Naive B cell (primary cell): ENCODE measurements around the gene WHRN. TPM values are rescaled to one million over a fixed set of nuclear protein-coding genes. Genes with fewer than 3 reads are reported as not detected.

ENCODE experiments used
- ATAC-seq, 2 donors: fragments of 150-1000 bp; cut with Tn5 transposase; 2 replicates each; pipeline ENCODE4 v1.10.0; 2021; ENCODE audit warnings: low read depth in 2 of 2, mild to moderate bottlenecking in 2 of 2, moderate library complexity in 2 of 2
- DNase-seq: peaks from one replicate; pipeline ENCODE4 v3.0.0; 2022
- H3K27ac Mint-ChIP-seq, 6 donors: one replicate each; pipeline ENCODE4 v1.8.0; 2020 to 2022; ENCODE audit warnings: mild to moderate bottlenecking in 6 of 6, mixed read lengths in 6 of 6, moderate library complexity in 5 of 6, inconsistent platforms in 2 of 6
- H3K27me3 Mint-ChIP-seq, 3 donors: one replicate each; pipeline ENCODE4 v1.8.0; 2021 to 2022; ENCODE audit warnings: mixed read lengths in 3 of 3, mild to moderate bottlenecking in 1 of 3
- H3K36me3 Mint-ChIP-seq, 2 donors: one replicate each; pipeline ENCODE4 v1.8.0; 2020 to 2022; ENCODE audit warnings: mixed read lengths in 2 of 2, inconsistent platforms in 1 of 2, mild to moderate bottlenecking in 1 of 2
- H3K4me1 Mint-ChIP-seq, 3 donors: one replicate each; pipeline ENCODE4 v1.8.0; 2020 to 2022; ENCODE audit warnings: mixed read lengths in 3 of 3, inconsistent platforms in 1 of 3, mild to moderate bottlenecking in 1 of 3, moderate library complexity in 1 of 3
- H3K4me3 Mint-ChIP-seq, 8 donors: one replicate each; pipeline ENCODE4 v1.8.0; 2020 to 2022; ENCODE audit warnings: mild to moderate bottlenecking in 8 of 8, mixed read lengths in 8 of 8, moderate library complexity in 8 of 8, inconsistent platforms in 2 of 8
- H3K9me3 Mint-ChIP-seq, 7 donors: one replicate each; pipeline ENCODE4 v1.8.0; 2020 to 2022; ENCODE audit warnings: mixed read lengths in 7 of 7, mild to moderate bottlenecking in 5 of 7, inconsistent platforms in 2 of 7, moderate library complexity in 1 of 7
- polyA plus RNA-seq, 6 donors: library from polyadenylated mRNA; unstranded; fragments of 300-500 nt; fragmentation: Illumina TruSeq; gene quantifications; one replicate each; pipeline ENCODE4 v1.2.3, GENCODE V29; 2021; ENCODE audit warnings: low read depth in 6 of 6

The WHRN gene
- polyA plus RNA-seq, 6 donors from 2014 or later: 0.27 to 2.0 (median 0.95) TPM

DNA sequence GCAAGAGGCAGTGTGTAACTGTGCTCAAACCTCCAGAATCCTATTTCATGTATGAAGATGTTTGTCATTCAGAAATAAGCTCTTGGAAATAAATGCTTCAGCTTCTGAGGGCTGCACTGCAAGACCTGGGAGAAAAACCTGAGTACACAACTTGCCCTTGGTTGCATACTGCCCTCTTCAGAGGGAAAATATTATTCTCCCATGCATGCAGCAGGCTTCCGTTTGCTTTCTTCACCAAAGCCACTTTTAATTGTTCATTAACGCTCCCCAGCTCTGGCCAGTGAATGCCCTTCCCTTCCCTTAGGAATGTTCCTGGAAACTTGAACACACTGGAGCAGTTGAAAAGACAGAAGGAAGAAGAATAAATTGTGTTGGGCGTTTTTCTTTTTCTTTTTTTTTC, 2.5 kb upstream of the WHRN start:
- peaks cover 12 to 39% (median 19%) of the 10 kb centered on the region in 3 donors for H3K27me3 Mint-ChIP-seq
- H3K4me1 Mint-ChIP-seq: peaks cover 10 to 35% (median 35%) of the 10 kb centered on the region in 3 donors
- H3K4me3 Mint-ChIP-seq: peak overlapping the region in 1 of 8 donors; percentile 89
- H3K9me3 Mint-ChIP-seq: no peaks in the 10 kb centered on the region
- ATAC-seq (peak in 1 of 2 donors; percentile 11), DNase-seq (peak; percentile 39)
- H3K27ac Mint-ChIP-seq: peak overlapping the region in 3 of 6 donors; percentile 40 to 91 (median 73)
- no peaks in the 10 kb centered on the region for H3K36me3 Mint-ChIP-seq

DNA sequence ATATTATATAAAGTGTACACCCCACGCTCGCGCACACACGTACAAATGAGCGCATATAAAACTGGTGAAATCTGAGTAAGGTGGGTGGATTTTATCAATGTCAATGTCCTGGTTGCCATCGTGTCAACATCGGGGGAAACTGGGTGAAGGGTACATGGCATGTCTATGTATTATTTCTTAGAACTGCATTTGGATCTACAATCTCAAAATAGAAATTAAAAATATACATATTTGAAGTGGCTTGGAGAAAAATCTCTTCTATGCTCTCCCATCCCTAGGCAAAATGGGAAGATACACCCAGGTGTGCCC, 763 bp upstream of the WHRN start:
- H3K4me1 Mint-ChIP-seq: peaks cover 14 to 43% (median 33%) of the 10 kb centered on the region in 3 donors

DNA sequence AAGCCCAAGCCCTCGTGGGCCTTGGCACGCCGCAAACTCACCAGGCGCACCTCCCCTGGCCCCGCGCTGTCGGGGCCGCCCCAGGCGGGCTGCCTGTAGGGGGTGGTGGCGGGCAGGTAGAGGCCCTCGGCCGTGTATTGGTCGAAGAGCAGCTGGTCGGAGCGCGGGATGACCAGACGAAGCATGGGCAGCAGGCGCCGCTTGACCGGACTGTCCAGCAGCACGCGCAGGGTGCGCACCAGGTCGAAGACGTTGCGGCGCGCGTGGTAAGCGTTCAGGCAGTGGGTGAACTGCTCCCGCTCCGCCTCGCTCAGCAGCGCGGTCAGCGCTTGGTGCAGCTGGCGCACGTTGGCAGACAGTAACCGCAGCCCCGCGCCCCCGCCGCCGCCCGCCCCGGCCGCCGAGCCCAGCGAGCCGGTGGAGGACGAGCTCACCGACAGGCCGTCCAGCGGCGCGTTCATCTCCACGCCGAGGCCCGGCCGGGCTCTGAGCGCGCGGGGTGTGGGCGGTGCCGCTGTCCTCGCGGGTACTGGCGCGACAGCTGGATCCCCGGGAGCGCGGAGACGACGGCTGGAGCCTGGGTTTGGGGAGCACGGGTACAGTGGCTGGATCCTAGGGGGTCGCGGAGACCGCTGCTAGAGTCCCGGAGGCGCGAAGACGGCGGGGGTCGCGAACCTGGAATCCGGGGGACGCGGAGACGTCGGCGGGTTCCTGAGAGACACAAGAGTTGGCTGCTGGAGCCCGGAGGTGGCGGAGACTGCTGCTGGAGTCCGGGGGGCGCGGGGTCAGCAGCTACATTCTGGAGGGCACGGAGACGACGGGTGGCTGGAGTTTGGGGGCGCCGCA, 709 bp downstream of the WHRN start:
- Mint-ChIP-seq H3K36me3 (no peaks in the 10 kb centered on the region), H3K27ac (peak overlapping the region; percentile 27 to 96 (median 90)), H3K4me1 (peaks cover 14 to 43% (median 33%) of the 10 kb centered on the region in 3 donors), H3K4me3 (peak overlapping the region; percentile 84 to 93 (median 88)), H3K9me3 (no peaks in the 10 kb centered on the region), H3K27me3 (peaks cover 8 to 13% (median 9%) of the 10 kb centered on the region in 3 donors)
- ATAC-seq (peak; percentile 8 to 20), DNase-seq (peak; percentile 54)

More for the DNA sequence above, 763 bp upstream of the WHRN start:
- Mint-ChIP-seq H3K9me3 (no peaks in the 10 kb centered on the region), H3K36me3 (no peaks in the 10 kb centered on the region), H3K27me3 (peaks cover 12 to 23% (median 19%) of the 10 kb centered on the region in 3 donors), H3K4me3 (peak overlapping the region; percentile 85 to 93 (median 89)), H3K27ac (peak overlapping the region; percentile 82 to 97 (median 96))
- ATAC-seq (no peak), DNase-seq (no peak)

DNA sequence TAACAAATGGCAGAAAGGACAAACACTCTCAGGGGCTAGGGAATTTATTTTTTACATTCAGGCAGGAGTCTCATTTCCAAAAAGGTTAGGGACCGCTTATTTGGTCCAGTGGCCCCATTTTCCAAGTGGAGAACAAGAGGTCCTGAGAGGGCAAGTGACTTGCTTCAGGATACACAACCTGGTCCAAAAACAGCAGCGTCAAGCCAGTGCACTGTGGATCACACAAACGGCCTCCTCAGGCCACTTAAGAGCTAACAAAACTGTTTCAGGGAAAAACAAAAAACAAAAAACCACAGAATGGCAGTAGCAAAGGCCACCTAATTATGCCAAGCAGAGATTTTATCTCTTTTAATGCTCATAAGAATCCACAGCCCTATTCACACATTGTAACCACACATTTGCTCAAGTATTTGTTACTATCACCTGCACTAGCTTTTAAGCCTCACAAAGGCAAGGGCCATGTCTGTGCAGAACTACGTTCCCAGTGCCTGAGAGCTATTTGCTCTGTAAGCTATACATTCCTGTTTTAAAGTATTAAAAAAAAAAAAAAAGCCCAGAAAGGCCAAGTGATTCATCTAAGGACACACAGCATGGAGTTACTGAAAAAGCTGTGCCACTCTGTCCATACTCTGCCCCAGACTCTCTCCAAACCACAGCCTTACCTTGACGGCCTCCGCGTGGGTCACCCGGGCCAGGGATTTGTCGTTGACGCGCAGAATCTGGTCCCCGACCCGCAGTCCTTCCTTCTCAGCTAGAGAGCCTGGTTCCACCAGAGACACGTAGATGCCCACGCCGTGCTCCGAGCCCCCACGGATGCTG, 1.5 kb downstream of the WHRN start:
- Mint-ChIP-seq H3K27ac (peak overlapping the region; percentile 44 to 94 (median 82)), H3K36me3 (no peaks in the 10 kb centered on the region), H3K27me3 (peaks cover 0 to 5% (median under 1%) of the 10 kb centered on the region in 3 donors), H3K4me1 (peaks cover 14 to 43% (median 33%) of the 10 kb centered on the region in 3 donors), H3K9me3 (no peaks in the 10 kb centered on the region), H3K4me3 (peak overlapping the region; percentile 61 to 89 (median 84))
- DNase-seq (no peak), ATAC-seq (no peak)

DNA sequence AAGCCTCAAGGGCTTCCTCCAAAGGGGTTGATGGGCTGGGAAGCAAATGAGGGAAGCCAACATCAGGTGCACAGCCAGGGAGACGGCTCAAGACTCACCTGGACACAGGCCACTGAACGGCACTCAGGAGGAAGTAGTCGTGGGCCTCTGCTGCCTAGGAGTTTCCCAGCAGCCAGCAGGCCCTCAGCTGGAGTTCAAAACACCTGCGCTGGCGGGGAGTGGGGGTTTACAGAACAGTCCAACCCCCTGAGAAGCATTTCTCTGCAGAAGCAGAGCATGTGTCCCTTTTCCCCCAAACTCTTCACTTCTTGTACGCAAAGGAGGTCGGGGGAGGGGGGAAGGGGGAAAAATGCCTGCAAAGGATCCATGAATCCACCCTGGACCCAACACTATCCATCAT, 2.3 kb downstream of the WHRN start:
- Mint-ChIP-seq H3K27ac (peak overlapping the region in 5 of 6 donors; percentile 44 to 94 (median 75)), H3K27me3 (peaks cover 0 to 5% (median 0%) of the 10 kb centered on the region in 3 donors), H3K36me3 (no peaks in the 10 kb centered on the region), H3K4me1 (peaks cover 14 to 39% (median 29%) of the 10 kb centered on the region in 3 donors), H3K9me3 (no peaks in the 10 kb centered on the region), H3K4me3 (peak overlapping the region in 6 of 8 donors; percentile 61 to 89 (median 84))
- peak in 1 of 2 donors; percentile 16 for ATAC-seq
- DNase-seq: no peak

DNA sequence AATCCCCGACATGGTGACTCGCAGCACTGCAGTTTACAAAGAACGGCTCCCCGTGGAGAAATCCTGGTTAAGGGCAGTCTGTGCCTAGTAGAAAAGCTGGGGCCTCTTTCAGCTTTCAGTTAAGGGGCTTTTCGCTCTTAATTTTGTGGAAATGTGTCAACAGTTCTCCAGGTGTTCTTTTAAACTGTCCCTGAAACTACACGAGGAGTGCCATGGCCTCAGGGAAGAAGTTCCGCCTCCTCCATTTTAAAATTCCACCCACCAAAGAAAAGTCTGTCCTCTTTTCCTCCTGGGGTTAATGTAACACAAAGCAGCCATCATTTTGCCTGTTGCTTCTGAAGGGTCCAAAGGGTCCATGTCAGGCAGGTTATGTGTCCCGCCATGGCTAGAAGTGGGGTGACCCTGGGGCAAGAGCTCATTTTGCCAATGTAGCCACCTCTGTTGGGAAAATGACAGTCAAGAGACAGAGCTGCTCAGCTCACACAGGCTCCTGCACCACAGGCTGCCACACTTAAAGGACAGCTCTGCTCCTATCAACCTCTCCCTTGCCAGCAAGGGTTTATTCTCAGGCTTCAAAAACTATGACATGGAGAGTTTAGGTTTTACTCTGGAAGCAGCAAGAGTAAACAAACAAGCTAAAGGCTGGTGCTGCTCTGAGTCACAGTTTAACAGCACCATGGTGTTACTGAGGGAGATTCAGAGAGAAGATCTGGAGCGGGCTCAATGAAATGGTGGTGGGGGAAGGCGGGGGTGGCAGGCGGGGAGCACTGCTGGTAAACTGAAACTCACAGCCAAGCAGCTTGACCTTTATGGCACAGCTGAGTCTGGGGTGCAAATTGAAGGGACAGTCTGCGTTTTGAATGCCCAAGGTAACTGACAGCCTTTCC, 3.2 kb downstream of the WHRN start:
- H3K27ac Mint-ChIP-seq: peak overlapping the region in 5 of 6 donors; percentile 21 to 74 (median 55)
- DNase-seq: no peak
- peaks cover 17 to 37% (median 29%) of the 10 kb centered on the region in 3 donors for H3K4me1 Mint-ChIP-seq
- no peak for ATAC-seq
- no peaks in the 10 kb centered on the region for H3K9me3 Mint-ChIP-seq
- no peaks in the 10 kb centered on the region for H3K36me3 Mint-ChIP-seq
- H3K4me3 Mint-ChIP-seq: peak overlapping the region in 3 of 8 donors; percentile 19 to 89 (median 38)
- no peaks in the 10 kb centered on the region for H3K27me3 Mint-ChIP-seq

- Mint-ChIP-seq H3K4me1 (peaks cover 15 to 32% (median 32%) of the 10 kb centered on the region in 3 donors), H3K27ac (peak overlapping the region in 1 of 6 donors; percentile 70), H3K4me3 (no peak overlapping the region), H3K27me3 (no peaks in the 10 kb centered on the region), H3K9me3 (no peaks in the 10 kb centered on the region), H3K36me3 (no peaks in the 10 kb centered on the region)
- ATAC-seq (no peak), DNase-seq (no peak)
Observed at GRCh38 chr9:114500697-114501292, 4.5 kb downstream of the WHRN start.

DNA sequence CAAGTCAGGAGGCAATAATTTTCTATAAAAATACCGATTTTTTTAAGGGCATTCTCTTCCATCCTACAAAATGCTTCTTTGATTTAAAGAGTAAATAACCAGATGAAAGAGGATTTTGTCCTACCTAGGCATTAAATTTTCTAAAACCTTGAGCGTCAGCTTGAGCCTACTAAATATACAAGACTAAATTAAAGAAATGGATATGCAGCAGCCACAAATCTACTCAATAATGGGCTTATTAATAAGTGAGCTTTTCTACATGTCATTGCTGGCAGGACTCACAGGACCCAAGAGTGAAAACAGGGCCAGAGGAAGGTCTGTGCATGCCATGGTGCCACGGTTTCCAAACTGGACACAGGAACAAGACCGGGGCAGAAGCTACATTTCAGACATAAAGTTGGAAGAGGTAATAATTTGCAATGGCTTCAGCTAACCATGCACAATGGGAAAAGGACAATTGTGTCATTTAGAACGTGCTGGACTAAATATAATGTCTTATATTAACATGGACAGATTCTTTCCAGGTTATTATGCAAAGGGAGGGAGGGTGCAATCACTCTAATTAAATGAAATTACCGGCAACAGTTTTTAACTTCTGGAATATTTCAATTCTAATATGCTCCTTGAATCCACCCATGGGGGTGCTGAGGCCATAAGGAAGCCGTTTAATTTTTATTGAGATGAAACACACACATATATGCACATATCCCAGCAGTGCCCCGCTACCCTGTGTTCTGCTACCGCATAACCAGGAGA, 5.2 kb downstream of the WHRN start:
- Mint-ChIP-seq H3K4me1 (peaks cover 11 to 29% (median 28%) of the 10 kb centered on the region in 3 donors), H3K27ac (no peak overlapping the region), H3K36me3 (no peaks in the 10 kb centered on the region)

DNA sequence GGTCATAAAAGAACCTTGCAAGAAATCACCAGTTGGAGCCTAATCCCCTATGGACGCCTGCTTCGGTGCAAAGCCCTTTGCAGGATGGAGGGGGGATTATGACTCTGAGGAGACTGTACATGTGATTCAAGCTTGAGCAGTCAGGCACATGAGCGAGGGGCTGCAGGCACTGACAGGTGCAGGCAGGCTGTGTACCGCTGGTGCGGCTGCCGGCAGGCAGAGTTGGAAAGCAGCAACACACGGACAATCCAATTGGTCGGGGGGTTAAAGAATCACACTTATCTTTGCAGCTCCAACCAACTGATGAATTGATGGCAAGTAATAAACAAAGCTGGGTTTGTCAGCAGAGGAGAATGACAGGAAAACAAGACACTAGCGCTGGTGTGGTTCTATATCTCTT, 5.7 kb downstream of the WHRN start:
- Mint-ChIP-seq H3K27me3 (peaks cover 0 to 7% (median 5%) of the 10 kb centered on the region in 3 donors), H3K9me3 (no peaks in the 10 kb centered on the region), H3K4me1 (peaks cover 11 to 32% (median 28%) of the 10 kb centered on the region in 3 donors), H3K4me3 (no peak overlapping the region), H3K36me3 (no peaks in the 10 kb centered on the region), H3K27ac (peak overlapping the region in 1 of 6 donors; percentile 45)
- ATAC-seq: no peak
- DNase-seq: no peak

More for the DNA sequence above, 5.2 kb downstream of the WHRN start:
- ATAC-seq (no peak), DNase-seq (no peak)
- no peaks in the 10 kb centered on the region for H3K9me3 Mint-ChIP-seq
- H3K27me3 Mint-ChIP-seq: peaks cover 0 to 5% (median under 1%) of the 10 kb centered on the region in 3 donors
- peak overlapping the region in 1 of 8 donors; percentile 6 for H3K4me3 Mint-ChIP-seq

GRCh38 chr9:114497727-114498382, 7.4 kb downstream of the WHRN start:
- Mint-ChIP-seq H3K4me1 (peaks cover 11 to 22% (median 21%) of the 10 kb centered on the region in 3 donors), H3K9me3 (no peaks in the 10 kb centered on the region), H3K36me3 (no peaks in the 10 kb centered on the region), H3K4me3 (no peak overlapping the region), H3K27me3 (peaks cover 0 to 9% (median 5%) of the 10 kb centered on the region in 3 donors), H3K27ac (peak overlapping the region in 2 of 6 donors; percentile 22 to 30)
- DNase-seq: no peak
- no peak for ATAC-seq

GRCh38 chr9:114497236-114497635, 8.0 kb downstream of the WHRN start:
- DNase-seq (no peak), ATAC-seq (no peak)
- H3K36me3 Mint-ChIP-seq: peaks cover 0 to 3% of the 10 kb centered on the region in 2 donors
- peak overlapping the region in 2 of 6 donors; percentile 22 to 30 for H3K27ac Mint-ChIP-seq
- H3K9me3 Mint-ChIP-seq: no peaks in the 10 kb centered on the region
- H3K4me1 Mint-ChIP-seq: peaks cover 9 to 21% (median 14%) of the 10 kb centered on the region in 3 donors
- peaks cover 0 to 9% (median 5%) of the 10 kb centered on the region in 3 donors for H3K27me3 Mint-ChIP-seq
- no peak overlapping the region for H3K4me3 Mint-ChIP-seq
